T-helper 9 cell (primary cell): Measurements from ENCODE around the gene STEAP2.
"Not testable (repeated sequence)": the region's sequence is repeated elsewhere in the genome, so short reads cannot be mapped to it uniquely, and the experiment has no call there.

Source experiments
- DNase-seq: peaks from one replicate; pipeline ENCODE4 v3.0.0-alpha.2; 2020
- total RNA-seq, 2 donors: gene quantifications; one replicate each; lab custom pipeline; 2026; lab: John Stamatoyannopoulos, UW

Gene STEAP2
- 0 to 0.14 reads per million in 2 donors for total RNA-seq

- peak; percentile 0 for DNase-seq
Measured at GRCh38 chr7:90211391-90212148, at the start of gene STEAP2. TSS of gene STEAP2 (plus strand) at chr7:90211740. CDS start at chr7:90225083, 13,343 bp downstream.

- DNase-seq: no peak
Measured at GRCh38 chr7:90163534-90163933, 48.0 kb upstream of the STEAP2 start.

DNA sequence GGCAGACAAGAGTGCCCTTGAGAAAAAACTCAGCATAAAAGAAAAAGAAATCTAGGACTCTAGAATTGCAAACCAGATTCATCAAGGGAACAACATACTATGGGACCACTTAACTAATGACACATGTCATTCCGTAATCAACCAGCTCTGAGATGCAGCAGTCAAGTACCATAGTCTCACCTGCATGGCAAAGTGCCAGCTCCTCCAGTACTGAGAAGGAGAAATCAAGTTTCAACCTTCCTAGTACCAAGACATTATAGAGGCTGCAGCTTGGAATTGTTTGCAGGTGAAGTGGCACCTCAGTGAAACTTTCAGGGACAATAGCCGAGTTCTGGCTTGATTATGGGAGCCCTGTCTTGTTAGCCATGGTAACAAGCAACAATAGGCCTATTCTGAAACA, 45.8 kb upstream of the STEAP2 start:
- no peak for DNase-seq

GRCh38 chr7:90166153-90166552, 45.4 kb upstream of the STEAP2 start:
- DNase-seq: no peak

DNA sequence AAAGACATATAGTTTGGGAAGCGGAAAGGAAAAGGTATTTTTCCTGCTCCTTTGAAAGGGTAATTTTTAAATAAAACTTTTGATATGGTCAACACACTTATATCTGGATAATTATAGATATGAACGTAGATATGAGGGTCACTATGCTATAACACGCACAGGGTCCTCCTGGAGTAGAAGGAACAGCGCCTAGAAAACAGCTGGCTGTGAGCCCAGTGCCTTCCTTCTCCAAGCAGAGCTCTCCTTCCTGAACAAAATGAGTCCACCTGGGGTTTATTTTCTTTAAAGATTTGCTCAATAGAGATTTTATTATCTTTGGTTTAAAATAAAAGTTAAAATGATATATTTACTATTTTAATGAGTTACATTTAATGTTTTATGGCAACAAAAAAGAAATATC, 44.2 kb upstream of the STEAP2 start:
- DNase-seq: no peak

- DNase-seq: no peak
Measured at GRCh38 chr7:90169891-90170290, 41.6 kb upstream of the STEAP2 start.

DNA sequence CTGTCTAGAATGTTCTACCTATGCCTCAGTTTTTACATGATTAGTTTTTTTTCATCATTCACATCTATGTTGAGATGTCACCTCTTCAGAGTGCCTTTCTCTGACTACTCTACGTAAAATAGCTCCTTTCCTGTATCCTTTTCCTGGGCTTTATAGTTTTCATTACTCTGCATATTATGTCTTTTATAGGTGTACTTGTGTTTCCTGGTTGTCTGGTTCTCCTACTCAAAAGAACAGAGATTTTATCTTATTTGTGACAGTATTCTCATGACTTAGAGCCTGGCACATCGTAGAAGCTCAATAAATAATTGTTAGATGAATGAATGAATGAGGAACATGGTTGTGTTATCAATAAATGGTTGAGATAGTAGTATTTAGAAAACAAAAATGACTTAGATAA, 39.4 kb upstream of the STEAP2 start:
- DNase-seq: no peak

- DNase-seq: no peak
Measured at GRCh38 chr7:90172624-90173023, 38.9 kb upstream of the STEAP2 start.

DNA sequence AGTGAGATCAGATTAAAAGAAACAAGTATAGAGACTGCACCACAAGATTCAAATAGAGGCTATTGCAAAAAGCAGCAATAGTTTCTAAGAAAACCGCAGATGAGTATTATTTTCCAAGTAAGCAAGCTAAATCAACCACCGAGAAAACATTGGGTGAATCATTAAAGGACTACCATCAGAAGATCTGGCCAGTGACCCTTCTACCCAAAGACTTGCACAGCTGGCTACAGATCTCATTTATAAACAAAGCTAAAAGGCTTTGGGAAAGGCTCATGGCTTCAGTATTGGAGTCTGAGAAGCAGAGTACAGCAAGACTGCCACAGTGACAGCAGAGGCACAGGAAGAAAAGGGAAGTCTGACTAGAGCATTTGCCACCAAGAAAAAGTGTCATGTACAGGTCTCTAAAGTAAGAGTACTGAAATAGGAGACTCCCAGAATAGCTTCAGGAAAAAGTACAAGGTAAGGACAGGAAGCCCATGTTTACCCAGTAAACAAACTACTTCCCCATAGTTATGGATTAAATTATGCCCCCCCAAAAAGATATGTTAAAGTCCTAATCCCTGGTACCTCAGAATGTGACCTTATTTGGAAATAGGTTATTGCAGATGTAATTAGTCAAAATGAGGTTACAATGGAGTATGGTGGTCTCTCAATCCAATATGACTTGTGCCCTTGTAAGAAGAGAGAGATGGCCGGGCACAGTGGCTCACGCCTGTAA, 38.3 kb upstream of the STEAP2 start:
- DNase-seq: no peak

- DNase-seq: no peak
Measured at GRCh38 chr7:90175667-90176066, 35.9 kb upstream of the STEAP2 start.

- DNase-seq: no peak
Measured at GRCh38 chr7:90176195-90176594, 35.3 kb upstream of the STEAP2 start.

- no peak for DNase-seq
Measured at GRCh38 chr7:90178166-90178565, 33.4 kb upstream of the STEAP2 start.

DNA sequence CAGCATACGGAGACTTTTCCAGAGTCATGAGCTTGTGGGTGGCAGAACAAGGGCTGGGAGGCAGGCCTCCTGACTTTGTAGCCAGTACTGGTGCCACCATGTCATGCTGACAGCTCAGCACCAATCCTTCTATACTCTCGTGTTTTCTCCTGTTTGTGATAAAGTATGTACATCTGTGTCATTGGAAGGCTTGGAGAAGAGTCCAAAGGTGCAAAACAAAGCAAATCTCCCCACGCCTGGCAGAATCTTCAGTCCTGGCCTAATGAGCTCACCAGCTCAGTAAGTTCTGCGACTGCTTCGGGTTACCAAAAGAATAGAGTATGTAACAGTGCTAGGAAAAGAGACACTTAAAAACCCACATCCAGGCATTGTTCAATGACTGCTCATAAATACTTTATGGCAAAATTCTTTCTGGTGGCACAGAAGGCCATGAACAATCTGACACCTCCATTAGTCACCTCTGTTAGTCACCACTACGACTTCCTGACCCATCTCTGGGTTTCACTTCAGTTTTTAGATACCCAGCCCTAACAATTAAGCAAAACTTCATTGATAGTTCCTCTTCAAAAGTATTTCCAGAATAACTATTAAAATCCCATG, 32.8 kb upstream of the STEAP2 start:
- DNase-seq: no peak

DNA sequence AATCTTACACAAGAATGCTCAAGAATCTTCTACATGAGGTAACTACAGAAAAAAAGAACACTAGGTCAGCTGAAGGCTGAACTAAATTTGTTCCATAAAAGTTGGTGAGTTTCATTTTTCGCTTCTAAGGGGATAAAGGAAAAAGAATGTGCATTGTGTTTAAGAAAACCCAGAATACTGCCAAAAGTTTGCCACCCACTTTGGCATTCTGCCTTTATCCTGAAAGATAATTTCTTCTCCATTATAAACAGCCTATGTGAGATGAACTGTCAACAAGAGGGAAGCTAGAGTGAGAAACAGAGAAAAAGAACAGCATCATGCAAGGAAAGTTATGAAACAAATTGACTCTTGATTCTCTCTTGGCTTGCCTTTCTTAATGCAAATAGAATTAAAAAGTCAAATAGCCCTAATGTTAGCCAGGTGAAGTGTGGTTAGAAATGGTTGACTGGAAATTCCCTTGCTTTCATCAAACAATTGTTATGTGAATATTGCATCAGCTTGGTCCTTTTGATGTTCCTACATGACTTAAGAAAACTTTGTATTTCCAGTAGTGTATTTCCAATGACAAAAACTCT, 31.4 kb upstream of the STEAP2 start:
- DNase-seq: no peak

- no peak for DNase-seq
Measured at GRCh38 chr7:90180649-90181048, 30.9 kb upstream of the STEAP2 start.

DNA sequence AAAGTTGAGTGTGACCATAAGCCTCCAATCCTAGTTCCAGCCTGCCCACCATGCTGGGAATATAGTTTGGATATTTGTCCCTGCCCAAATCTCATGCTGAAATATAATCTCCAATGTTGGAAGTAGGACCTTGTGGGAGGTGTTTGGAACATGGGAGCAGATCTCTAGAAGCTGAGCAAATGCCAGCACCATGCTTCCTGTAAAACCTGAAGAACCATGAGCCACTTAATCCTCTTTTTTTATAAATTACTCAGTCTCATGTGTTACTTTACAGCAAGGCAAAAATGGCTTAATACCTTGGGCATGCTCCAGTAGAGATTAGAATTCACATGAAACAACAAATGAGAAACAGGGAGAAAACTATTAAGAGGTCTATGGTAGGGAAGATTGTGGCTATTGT, 30.1 kb upstream of the STEAP2 start:
- DNase-seq: no peak

GRCh38 chr7:90186290-90186689, 25.2 kb upstream of the STEAP2 start:
- DNase-seq: not testable (repeated sequence)

DNA sequence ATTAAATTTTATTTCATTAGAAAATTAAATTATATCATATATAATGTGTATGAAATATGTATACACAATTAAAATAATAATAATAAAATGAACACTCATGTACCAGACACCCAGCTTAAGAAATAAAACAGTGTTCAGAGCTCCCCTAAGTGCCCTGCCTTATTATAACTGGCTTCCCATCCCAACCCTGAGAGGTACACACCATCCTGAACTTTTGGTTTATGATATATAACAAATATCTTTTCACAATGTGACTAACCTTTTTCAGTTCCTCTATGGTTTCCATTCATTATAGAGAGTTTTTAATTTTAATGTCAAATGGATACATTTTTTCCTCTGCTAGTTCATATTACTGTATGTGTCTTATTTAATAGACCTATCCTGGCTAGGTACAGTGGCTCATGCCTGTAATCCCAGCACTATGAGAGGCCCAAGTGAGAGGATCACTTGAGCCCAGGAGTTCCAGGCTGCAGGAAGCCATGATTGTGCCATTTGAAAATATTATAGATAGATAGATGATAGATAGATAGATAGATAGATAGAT, 24.0 kb upstream of the STEAP2 start:
- DNase-seq: no peak

- no peak for DNase-seq
Measured at GRCh38 chr7:90188281-90188680, 23.3 kb upstream of the STEAP2 start.

GRCh38 chr7:90190995-90191394, 20.5 kb upstream of the STEAP2 start:
- DNase-seq: no peak

DNA sequence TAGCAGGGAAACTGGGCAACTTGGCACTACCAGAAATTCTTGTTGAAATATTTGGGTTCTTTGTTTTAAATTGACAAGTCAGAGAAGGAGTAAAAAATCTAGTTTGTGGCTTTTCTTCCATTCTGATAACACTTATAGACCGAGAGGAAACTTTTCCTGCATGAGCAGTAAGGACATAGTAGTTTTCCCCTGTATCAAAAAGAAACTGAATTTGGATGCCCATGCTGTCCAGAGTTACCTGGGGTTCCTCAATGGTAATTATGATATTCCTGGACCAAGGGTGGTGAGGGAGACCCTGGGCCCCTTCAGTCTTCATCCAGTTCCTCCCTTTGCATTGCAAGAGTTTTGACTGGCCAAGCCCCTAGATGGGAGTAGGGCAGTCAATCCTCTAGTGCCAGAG, 19.9 kb upstream of the STEAP2 start:
- no peak for DNase-seq

DNA sequence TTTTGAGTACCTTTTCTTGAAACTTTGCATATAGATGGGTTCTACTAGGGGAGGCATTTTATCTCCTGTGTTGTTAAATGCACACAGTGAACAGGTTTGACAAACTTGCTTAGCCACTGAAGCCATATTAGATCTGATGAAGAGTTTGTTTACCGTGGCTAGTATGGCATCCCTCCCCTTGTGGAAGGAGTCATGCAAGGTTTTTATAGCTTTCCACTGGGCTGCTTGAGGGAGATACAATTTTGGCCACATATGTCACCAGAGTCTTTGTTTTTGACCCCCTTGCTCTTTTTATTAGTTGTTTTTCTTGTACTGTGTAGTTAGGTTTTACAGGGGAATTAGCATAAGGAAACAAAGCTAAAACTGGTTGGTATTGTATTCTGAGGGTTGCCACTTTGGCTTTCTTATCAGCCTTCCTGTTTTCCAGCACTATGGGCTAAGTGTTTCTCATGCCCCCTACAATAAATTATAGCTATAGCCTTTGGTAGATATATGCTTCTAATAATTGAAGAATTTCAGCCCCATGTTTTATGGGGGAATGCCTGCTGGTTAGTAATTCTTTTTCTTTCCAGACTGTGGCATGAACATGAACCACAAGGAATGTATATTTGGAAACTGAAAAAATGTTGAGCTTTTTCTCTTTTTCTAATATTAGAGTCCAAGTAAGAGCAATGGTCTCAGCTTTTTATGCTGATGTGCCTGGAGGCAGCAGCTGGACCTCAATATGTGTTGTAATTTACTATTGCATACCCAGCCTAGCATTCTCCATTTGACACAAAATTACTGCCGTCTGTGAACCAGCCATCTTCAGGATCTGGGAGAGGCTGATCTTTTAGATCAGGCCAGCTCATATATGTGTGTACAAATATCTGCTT, 18.4 kb upstream of the STEAP2 start:
- no peak for DNase-seq
